Keratinocyte (primary cell): ENCODE data around the gene USP54. TPM values are rescaled to one million over a fixed set of nuclear protein-coding genes. Genes with fewer than 3 reads are reported as not detected.

Source experiments
- DNase-seq: peaks from one replicate; pipeline ENCODE4 v3.0.0-alpha.2; 2011; ENCODE audit warnings: low read depth, missing footprints, low spot score
- FAIRE-seq: peaks from 2 replicates; lab custom pipeline; 2011; peaks lifted over from hg19 to GRCh38; lab: Jason Lieb, UNC
- H2AFZ ChIP-seq: 2 replicates; pipeline ENCODE4 v1.6.0; 2012; ENCODE audit warnings: low read length, control low read depth, inconsistent platforms; ENCODE audit not compliant: control insufficient read depth
- H3K27ac ChIP-seq: 2 replicates; pipeline ENCODE4 v1.5.1; 2011; ENCODE audit warnings: low read length; ENCODE audit not compliant: control insufficient read depth, insufficient read depth
- H3K27me3 ChIP-seq: 3 replicates; pipeline ENCODE4 v1.6.0; 2011; ENCODE audit warnings: low read length; ENCODE audit not compliant: control insufficient read depth, insufficient read depth; ENCODE audit errors: extremely low read depth
- H3K36me3 ChIP-seq, 2 experiments: 2 replicates in 1 of 2; 3 replicates in 1 of 2; pipeline ENCODE4 v1.5.1; 2011; ENCODE audit warnings: low read length in 2 of 2, mild to moderate bottlenecking in 1 of 2; ENCODE audit not compliant: control insufficient read depth in 2 of 2, insufficient read depth in 2 of 2; ENCODE audit errors: extremely low read depth in 1 of 2
- H3K4me1 ChIP-seq: 3 replicates; pipeline ENCODE4 v1.5.1; 2011; ENCODE audit warnings: low read length; ENCODE audit not compliant: control insufficient read depth, insufficient read depth; ENCODE audit errors: extremely low read depth
- H3K4me2 ChIP-seq: 3 replicates; pipeline ENCODE4 v1.6.0; 2011; ENCODE audit warnings: low read depth, low read length; ENCODE audit not compliant: control insufficient read depth, insufficient read depth; ENCODE audit errors: extremely low read depth
- H3K4me3 ChIP-seq, 3 experiments: fragments of 200-600 bp in 1 of 3; sonication (generic) in 1 of 3; 2 replicates in 2 of 3; 3 replicates in 1 of 3; pipeline ENCODE4 v1.5.1; 2011 to 2016; ENCODE audit warnings: low read length in 3 of 3, mild to moderate bottlenecking in 3 of 3, control low read depth in 2 of 3, inconsistent platforms in 1 of 3, low read depth in 1 of 3, mixed read lengths in 1 of 3, mixed run types in 1 of 3, moderate library complexity in 1 of 3; ENCODE audit not compliant: control insufficient read depth in 2 of 3, insufficient read depth in 2 of 3; ENCODE audit errors: extremely low read depth in 1 of 3
- H3K79me2 ChIP-seq: 2 replicates; pipeline ENCODE4 v1.6.0; 2012; ENCODE audit warnings: low read length; ENCODE audit not compliant: control insufficient read depth, insufficient read depth
- H3K9ac ChIP-seq: 3 replicates; pipeline ENCODE4 v1.6.0; 2011; ENCODE audit warnings: low read length; ENCODE audit not compliant: control insufficient read depth, insufficient read depth; ENCODE audit errors: extremely low read depth
- H3K9me1 ChIP-seq: 3 replicates; pipeline ENCODE4 v1.6.0; 2011; ENCODE audit warnings: low read length; ENCODE audit not compliant: control insufficient read depth, insufficient read depth; ENCODE audit errors: extremely low read depth
- H3K9me3 ChIP-seq: 2 replicates; pipeline ENCODE4 v1.5.1; 2012; ENCODE audit warnings: low read depth, low read length; ENCODE audit not compliant: control insufficient read depth
- H4K20me1 ChIP-seq: 3 replicates; pipeline ENCODE4 v1.6.0; 2011; ENCODE audit warnings: low read length; ENCODE audit not compliant: control insufficient read depth, insufficient read depth; ENCODE audit errors: extremely low read depth
- EZH2 ChIP-seq: IDR thresholded peaks from one replicate; pipeline ENCODE4 v1.6.1; 2012; ENCODE audit warnings: inconsistent platforms, mild to moderate bottlenecking, low read length, moderate library complexity
- dilution Hi-C: fragments of 300-500 bp; cut with MboI; formaldehyde crosslinking; loops from one replicate; pipeline ENCODE4 v1.7.0; 2020; ENCODE audit warnings: low sequenced_read_pairs; ENCODE audit not compliant: extremely low pct_ligation_motif_present
- polyA plus RNA-seq, 5 experiments: library from polyadenylated mRNA; depleted of rRNA in 3 of 5; stranded (reverse) in 3 of 5; stranded (forward) in 1 of 5; unstranded in 1 of 5; fragments of >200 nt; gene quantifications; 1 replicate in 1 of 5; 2 replicates in 3 of 5; 3 replicates in 1 of 5; pipeline versions ENCODE4 v1.2.1 to v1.2.3, GENCODE V29; 2011 to 2012; ENCODE audit warnings: missing spikeins in 2 of 5, low read depth in 1 of 5, low replicate concordance in 1 of 5
- TF ChIP-seq, protein P1 (sequence below), 3 experiments: IDR thresholded peaks in 1 of 3; conservative IDR thresholded peaks in 1 of 3; optimal IDR thresholded peaks in 1 of 3; 2 replicates in 2 of 3; 3 replicates in 1 of 3; pipeline versions ENCODE3 to v1.5.1; 2011; ENCODE audit warnings: low read length in 3 of 3, mild to moderate bottlenecking in 3 of 3, moderate library complexity in 2 of 3, control low read depth in 1 of 3, inconsistent platforms in 1 of 3; ENCODE audit not compliant: insufficient read depth in 2 of 3; ENCODE audit errors: extremely low read depth in 1 of 3

USP54 gene
- polyA plus RNA-seq, 1 donor (not counting 4 experiments of a cell fraction or from before 2014, with no cell fraction given) = 7.6 TPM

DNA sequence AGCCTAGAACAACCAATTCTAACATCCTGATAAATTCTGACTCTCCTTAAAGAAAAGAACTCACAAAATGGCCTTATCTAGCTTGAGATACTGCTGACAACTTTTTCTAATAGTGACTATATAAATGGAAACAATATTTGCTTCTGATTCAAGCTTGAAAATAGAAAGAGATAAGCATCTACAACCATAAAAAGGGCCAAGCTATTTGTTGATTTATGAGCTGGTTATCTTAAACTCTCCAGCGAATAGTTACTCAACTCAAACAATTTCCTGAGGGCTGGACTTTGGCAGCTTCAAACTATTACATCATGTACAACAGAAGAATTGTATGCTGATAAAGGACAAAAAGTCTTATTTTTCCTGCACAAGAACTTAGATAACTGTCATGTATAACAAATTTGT is 4.6 kb downstream of the USP54 start:
- TF ChIP-seq EZH2 = no peak
- TF ChIP-seq, protein P1, sequence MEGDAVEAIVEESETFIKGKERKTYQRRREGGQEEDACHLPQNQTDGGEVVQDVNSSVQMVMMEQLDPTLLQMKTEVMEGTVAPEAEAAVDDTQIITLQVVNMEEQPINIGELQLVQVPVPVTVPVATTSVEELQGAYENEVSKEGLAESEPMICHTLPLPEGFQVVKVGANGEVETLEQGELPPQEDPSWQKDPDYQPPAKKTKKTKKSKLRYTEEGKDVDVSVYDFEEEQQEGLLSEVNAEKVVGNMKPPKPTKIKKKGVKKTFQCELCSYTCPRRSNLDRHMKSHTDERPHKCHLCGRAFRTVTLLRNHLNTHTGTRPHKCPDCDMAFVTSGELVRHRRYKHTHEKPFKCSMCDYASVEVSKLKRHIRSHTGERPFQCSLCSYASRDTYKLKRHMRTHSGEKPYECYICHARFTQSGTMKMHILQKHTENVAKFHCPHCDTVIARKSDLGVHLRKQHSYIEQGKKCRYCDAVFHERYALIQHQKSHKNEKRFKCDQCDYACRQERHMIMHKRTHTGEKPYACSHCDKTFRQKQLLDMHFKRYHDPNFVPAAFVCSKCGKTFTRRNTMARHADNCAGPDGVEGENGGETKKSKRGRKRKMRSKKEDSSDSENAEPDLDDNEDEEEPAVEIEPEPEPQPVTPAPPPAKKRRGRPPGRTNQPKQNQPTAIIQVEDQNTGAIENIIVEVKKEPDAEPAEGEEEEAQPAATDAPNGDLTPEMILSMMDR (optimal IDR thresholded peaks at IDR 0.05 in 1 of 3, IDR thresholded peaks at IDR 0.05 in 1 of 3, conservative IDR thresholded peaks at IDR 0.05 in 1 of 3; ENCODE audit: extremely low read depth in 1 of 3, insufficient read depth in 2 of 3, low read length in 3 of 3) = no peak
- Histone ChIP-seq H4K20me1 (no peaks in the 10 kb centered on the region), H3K27ac (no peak overlapping the region), H3K27me3 (no peaks in the 10 kb centered on the region), H3K4me3 (no peak overlapping the region), H3K9me1 (no peaks in the 10 kb centered on the region), H3K4me2 (peak overlapping the region; percentile 39), H3K36me3 (no peaks in the 10 kb centered on the region), H3K9me3 (no peaks in the 10 kb centered on the region), H2AFZ (no peak overlapping the region), H3K79me2 (no peaks in the 10 kb centered on the region), H3K9ac (no peak overlapping the region), H3K4me1 (peaks cover 17% of the 10 kb centered on the region)
- dilution Hi-C loops = no loop called here
- FAIRE-seq = peak; percentile 55
- no peak for DNase-seq

DNA sequence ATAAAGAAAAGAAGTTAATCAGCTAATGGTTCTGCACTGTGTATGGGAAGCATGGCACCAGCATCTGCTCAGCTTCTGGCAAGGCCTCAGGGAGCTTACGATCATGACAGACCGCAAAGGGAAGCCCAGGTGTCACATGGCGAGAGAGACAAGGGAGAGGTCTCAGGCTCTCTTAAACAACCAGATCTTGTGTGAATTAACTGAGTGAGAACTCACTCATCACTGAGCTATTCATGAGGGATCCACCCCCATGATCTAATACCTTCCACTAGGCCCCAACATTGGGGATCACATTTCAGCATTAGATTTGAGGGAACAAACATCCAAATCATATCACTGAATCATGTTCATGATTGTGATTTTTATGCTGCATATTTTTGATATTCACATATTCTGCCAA is 5.8 kb downstream of the USP54 start:
- Histone ChIP-seq H3K27ac (no peak overlapping the region), H3K4me1 (peaks cover 11% of the 10 kb centered on the region), H3K9me1 (no peaks in the 10 kb centered on the region), H3K27me3 (no peaks in the 10 kb centered on the region), H3K4me3 (no peak overlapping the region), H2AFZ (no peak overlapping the region), H4K20me1 (no peaks in the 10 kb centered on the region), H3K36me3 (no peaks in the 10 kb centered on the region), H3K9me3 (no peaks in the 10 kb centered on the region), H3K9ac (no peak overlapping the region), H3K79me2 (no peaks in the 10 kb centered on the region), H3K4me2 (no peak overlapping the region)
- FAIRE-seq (no peak), DNase-seq (no peak)
- dilution Hi-C loops = no loop called here
- no peak for TF ChIP-seq EZH2
- TF ChIP-seq, protein P1 (optimal IDR thresholded peaks at IDR 0.05 in 1 of 3, IDR thresholded peaks at IDR 0.05 in 1 of 3, conservative IDR thresholded peaks at IDR 0.05 in 1 of 3; ENCODE audit: extremely low read depth in 1 of 3, insufficient read depth in 2 of 3, low read length in 3 of 3) = no peak
